Liver (tissue), 2 donors: ENCODE measurements around the gene FARSA.

Source experiments
- CTCF ChIP-seq: fragments of 150-350 bp; IDR thresholded peaks from 2 replicates; pipeline ENCODE4 v1.5.1; 2017; ENCODE audit warnings: improper control_type of control experiment, low read depth, low read length; ENCODE audit not compliant: missing input control
- REST ChIP-seq: IDR thresholded peaks from 2 replicates; pipeline ENCODE4 v1.6.1; 2016; ENCODE audit warnings: antibody characterized with exemption, mild to moderate bottlenecking
- donor health status: healthy.

- no peak for TF ChIP-seq REST
- no peak for TF ChIP-seq CTCF
These were observed 49.1 kb upstream of the FARSA start for GRCh38 chr19:12982648-12983047.
